H9 (cell line): ENCODE data around the gene ATG13. TPM values are rescaled to one million over a fixed set of nuclear protein-coding genes. Genes with fewer than 3 reads are reported as not detected.
A peak's percentile ranks its signal among the peaks of the same experiment; 100 is the strongest.

ENCODE experiments used
- DNase-seq: peaks from one replicate; pipeline ENCODE4 v3.0.0-alpha.2; 2017
- H2AFZ ChIP-seq: one replicate; pipeline ENCODE4 v1.6.1; 2013; ENCODE audit warnings: mild to moderate bottlenecking, low read length, control low read depth, moderate library complexity
- H2AK5ac ChIP-seq: 2 replicates; pipeline ENCODE4 v1.6.1; 2013; ENCODE audit warnings: low read length, control low read depth, mixed read lengths; ENCODE audit not compliant: insufficient read length
- H2BK120ac ChIP-seq: one replicate; pipeline ENCODE4 v1.6.1; 2013; ENCODE audit warnings: low read depth, mild to moderate bottlenecking, low read length, control low read depth, inconsistent platforms; ENCODE audit not compliant: poor library complexity, severe bottlenecking
- H2BK12ac ChIP-seq: 2 replicates; pipeline ENCODE4 v1.6.1; 2013; ENCODE audit warnings: low read length, control low read depth, mixed read lengths, low read depth; ENCODE audit not compliant: insufficient read length
- H2BK15ac ChIP-seq: 2 replicates; pipeline ENCODE4 v1.6.1; 2013; ENCODE audit warnings: low read depth, low read length, control low read depth
- H2BK20ac ChIP-seq: one replicate; pipeline ENCODE4 v1.6.1; 2013; ENCODE audit warnings: low read depth, mild to moderate bottlenecking, low read length, control low read depth, inconsistent platforms; ENCODE audit not compliant: poor library complexity, severe bottlenecking
- H2BK5ac ChIP-seq: 2 replicates; pipeline ENCODE4 v1.6.1; 2013; ENCODE audit warnings: low read length, control low read depth, mixed read lengths; ENCODE audit not compliant: insufficient read length
- H3K14ac ChIP-seq: 2 replicates; pipeline ENCODE4 v1.6.1; 2013; ENCODE audit warnings: low read length, control low read depth; ENCODE audit not compliant: insufficient read depth
- H3K18ac ChIP-seq: 2 replicates; pipeline ENCODE4 v1.6.1; 2013; ENCODE audit warnings: low read depth, mild to moderate bottlenecking, mixed read lengths, low read length, control low read depth; ENCODE audit not compliant: insufficient read length
- H3K23ac ChIP-seq: 2 replicates; pipeline ENCODE4 v1.6.1; 2013; ENCODE audit warnings: low read length, control low read depth, mixed read lengths, low read depth; ENCODE audit not compliant: insufficient read length
- H3K23me2 ChIP-seq: 2 replicates; pipeline ENCODE4 v1.6.1; 2013; ENCODE audit warnings: low read depth, mild to moderate bottlenecking, mixed read lengths, low read length, control low read depth; ENCODE audit not compliant: insufficient read length, poor library complexity, severe bottlenecking
- H3K27ac ChIP-seq: 2 replicates; pipeline ENCODE4 v1.5.1; 2013; ENCODE audit warnings: low read length, control low read depth, mixed read lengths, low read depth; ENCODE audit not compliant: insufficient read length
- H3K27me3 ChIP-seq: 2 replicates; pipeline ENCODE4 v1.6.1; 2013; ENCODE audit warnings: low read length, control low read depth, inconsistent platforms; ENCODE audit not compliant: insufficient read depth
- H3K4ac ChIP-seq: 2 replicates; pipeline ENCODE4 v1.6.1; 2013; ENCODE audit warnings: low read depth, mild to moderate bottlenecking, control low read depth, inconsistent platforms, low read length, moderate library complexity
- H3K4me1 ChIP-seq: 2 replicates; pipeline ENCODE4 v1.6.1; 2013; ENCODE audit warnings: low read length, control low read depth, inconsistent platforms; ENCODE audit not compliant: insufficient read depth
- H3K4me2 ChIP-seq: 2 replicates; pipeline ENCODE4 v1.6.1; 2013; ENCODE audit warnings: low read length, control low read depth, mixed read lengths; ENCODE audit not compliant: insufficient read length, insufficient read depth
- H3K56ac ChIP-seq: 2 replicates; pipeline ENCODE4 v1.6.1; 2013; ENCODE audit warnings: low read depth, mild to moderate bottlenecking, mixed read lengths, low read length, control low read depth; ENCODE audit not compliant: insufficient read length
- H3K79me1 ChIP-seq: 2 replicates; pipeline ENCODE4 v1.6.1; 2013; ENCODE audit warnings: low read depth, mild to moderate bottlenecking, moderate library complexity, low read length, control low read depth, inconsistent platforms; ENCODE audit not compliant: insufficient read depth, poor library complexity, severe bottlenecking
- H3K79me2 ChIP-seq: 2 replicates; pipeline ENCODE4 v1.6.1; 2013; ENCODE audit warnings: low read length, control low read depth, inconsistent platforms; ENCODE audit not compliant: insufficient read depth
- H3K9ac ChIP-seq: 2 replicates; pipeline ENCODE4 v1.6.1; 2013; ENCODE audit warnings: low read length, control low read depth, mixed read lengths; ENCODE audit not compliant: insufficient read length; ENCODE audit errors: extremely low read depth
- H3K9me3 ChIP-seq: one replicate; pipeline ENCODE4 v1.6.1; 2013; ENCODE audit warnings: low read depth, low read length, inconsistent platforms; ENCODE audit not compliant: control insufficient read depth
- H3T11ph ChIP-seq: one replicate; pipeline ENCODE4 v1.6.1; 2013; ENCODE audit warnings: mild to moderate bottlenecking, low read length, control low read depth, inconsistent platforms
- H4K20me1 ChIP-seq: one replicate; pipeline ENCODE4 v1.6.1; 2013; ENCODE audit not compliant: control insufficient read depth, insufficient read length, insufficient read depth
- H4K5ac ChIP-seq: 2 replicates; pipeline ENCODE4 v1.6.1; 2013; ENCODE audit warnings: low read depth, mild to moderate bottlenecking, mixed read lengths, low read length, control low read depth; ENCODE audit not compliant: insufficient read length
- H4K8ac ChIP-seq: replicated peaks from 2 replicates; pipeline ENCODE4 v1.6.1; 2013; ENCODE audit warnings: low read length, control low read depth, mixed read lengths, low read depth; ENCODE audit not compliant: insufficient read length
- H4K91ac ChIP-seq: 2 replicates; pipeline ENCODE4 v1.6.1; 2013; ENCODE audit warnings: low read depth, mild to moderate bottlenecking, moderate library complexity, mixed read lengths, low read length, control low read depth; ENCODE audit not compliant: insufficient read length
- H3K27ac Mint-ChIP-seq, 3 experiments: 2 replicates in 2 of 3; 3 replicates in 1 of 3; pipeline ENCODE4 v1.8.0; 2020 to 2021; ENCODE audit warnings: mixed read lengths in 3 of 3, mild to moderate bottlenecking in 1 of 3, moderate library complexity in 1 of 3
- H3K27me3 Mint-ChIP-seq: 2 replicates; pipeline ENCODE4 v1.8.0; 2021; ENCODE audit warnings: low read depth, mild to moderate bottlenecking, moderate library complexity, mixed read lengths
- H3K36me3 Mint-ChIP-seq, 3 experiments: 2 replicates in 2 of 3; 3 replicates in 1 of 3; pipeline ENCODE4 v1.8.0; 2020 to 2021; ENCODE audit warnings: low read depth in 3 of 3, mixed read lengths in 3 of 3; ENCODE audit not compliant: insufficient read depth in 1 of 3
- H3K4me1 Mint-ChIP-seq, 2 experiments: 2 replicates each; pipeline ENCODE4 v1.8.0; 2020; ENCODE audit warnings: mixed read lengths in 2 of 2
- H3K4me3 Mint-ChIP-seq, 2 experiments: 2 replicates in 1 of 2; 3 replicates in 1 of 2; pipeline ENCODE4 v1.8.0; 2020 to 2021; ENCODE audit warnings: mild to moderate bottlenecking in 2 of 2, mixed read lengths in 2 of 2, moderate library complexity in 1 of 2
- H3K9me3 Mint-ChIP-seq, 2 experiments: 2 replicates in 1 of 2; 3 replicates in 1 of 2; pipeline ENCODE4 v1.8.0; 2020; ENCODE audit warnings: mild to moderate bottlenecking in 2 of 2, mixed read lengths in 2 of 2, moderate library complexity in 1 of 2
- CTCF ChIP-seq: fragments of 200-600 bp; sonication (generic); conservative IDR thresholded peaks from 3 replicates; pipeline ENCODE4 v1.8.0; 2021; ENCODE audit warnings: antibody characterized with exemption, mild to moderate bottlenecking
- WGBS: extraction: QIAGEN DNeasy Blood & Tissue Kit; methylation state at CpG from one replicate; pipeline ENCODE4 v1.1.7; 2013; ENCODE audit warnings: missing lambda C conversion rate, low lambda C conversion rate, mixed read lengths; ENCODE audit not compliant: insufficient read length; ENCODE audit errors: extremely low coverage; 5-methylcytosine and 5-hydroxymethylcytosine counted together
- total RNA-seq: library from RNA; stranded (reverse); gene quantifications from 2 replicates; pipeline ENCODE4 v1.2.1, GENCODE V29; 2021

ATG13 gene
- total RNA-seq, 1 experiment from 2014 or later: 79.1 TPM

GRCh38 chr11:46694607-46695006 is 77.3 kb downstream of the ATG13 start:
- no CpG with 5 or more reads among the region's 7 CpGs for WGBS
- Histone ChIP-seq H3K27me3 (no peaks in the 10 kb centered on the region), H4K20me1 (no peaks in the 10 kb centered on the region), H4K8ac (no peak overlapping the region), H3T11ph (no peak overlapping the region), H3K9ac (no peak overlapping the region), H2BK5ac (no peak overlapping the region), H3K23me2 (no peaks in the 10 kb centered on the region), H3K14ac (no peak overlapping the region), H3K18ac (no peak overlapping the region), H4K5ac (no peak overlapping the region), H4K91ac (no peak overlapping the region), H3K27ac (no peak overlapping the region), H3K79me2 (no peaks in the 10 kb centered on the region), H2AFZ (no peak overlapping the region), H3K4me2 (no peak overlapping the region), H3K79me1 (no peaks in the 10 kb centered on the region), H3K9me3 (no peaks in the 10 kb centered on the region), H2BK20ac (no peak overlapping the region), H3K4ac (no peak overlapping the region), H3K56ac (no peak overlapping the region), H2BK120ac (no peak overlapping the region), H3K23ac (no peak overlapping the region), H2BK15ac (no peak overlapping the region), H2AK5ac (no peak overlapping the region), H3K4me1 (no peaks in the 10 kb centered on the region), H2BK12ac (no peak overlapping the region)
- Mint-ChIP-seq H3K27me3 (no peaks in the 10 kb centered on the region), H3K4me1 (peaks cover 11% of the 10 kb centered on the region in 2 experiments; a peak in 3 of 4 replicates), H3K36me3 (peaks cover 2 to 13% (median 13%) of the 10 kb centered on the region in 3 experiments; a peak in 5 of 7 replicates), H3K9me3 (no peaks in the 10 kb centered on the region), H3K27ac (peak overlapping the region in 1 of 3 experiments; percentile 62; a peak in 2 of 7 replicates), H3K4me3 (no peak overlapping the region)
- DNase-seq: no peak
- no peak for TF ChIP-seq CTCF
